Tibial nerve (tissue), 4 donors: ENCODE data around the gene VWA7. TPM values are rescaled to one million over a fixed set of nuclear protein-coding genes. Genes with fewer than 3 reads are reported as not detected.

ENCODE experiments used
- DNase-seq, 2 donors: peaks; one replicate each; pipeline ENCODE4 v3.0.0-alpha.2; 2019; ENCODE audit warnings: low spot score in 2 of 2
- H3K27ac ChIP-seq, 4 donors: fragments of 200-600 bp; sonication (generic) in 3 of 4; one replicate each; pipeline ENCODE4 v1.5.1; 2017 to 2019; ENCODE audit warnings: mild to moderate bottlenecking in 1 of 4
- H3K27me3 ChIP-seq, 2 donors: fragments of 200-600 bp; sonication (generic) in 1 of 2; one replicate each; pipeline versions ENCODE4 v1.5.1 to v1.6.0; 2017 to 2019
- H3K36me3 ChIP-seq, 3 donors: fragments of 200-600 bp; sonication (generic); one replicate each; pipeline ENCODE4 v1.5.1; 2018 to 2019
- H3K4me1 ChIP-seq, 4 donors: fragments of 200-600 bp; sonication (generic) in 3 of 4; one replicate each; pipeline ENCODE4 v1.5.1; 2017 to 2019
- H3K4me3 ChIP-seq, 4 donors: fragments of 200-600 bp; sonication (generic) in 3 of 4; one replicate each; pipeline ENCODE4 v1.5.1; 2017 to 2019; ENCODE audit warnings: mild to moderate bottlenecking in 1 of 4, moderate library complexity in 1 of 4
- H3K9me3 ChIP-seq, 4 donors: fragments of 200-600 bp; sonication (generic) in 3 of 4; one replicate each; pipeline ENCODE4 v1.5.1; 2017 to 2019
- CTCF ChIP-seq, 5 experiments: fragments of 200-600 bp in 3 of 5; fragments of 450-650 bp in 2 of 5; sonication (generic) in 3 of 5; IDR thresholded peaks; one replicate each; pipeline ENCODE4 v1.5.1; 2016 to 2019; ENCODE audit warnings: antibody characterized with exemption in 5 of 5, mild to moderate bottlenecking in 3 of 5, moderate library complexity in 2 of 5
- EP300 ChIP-seq, 2 donors: sonication (generic); formaldehyde crosslinking; IDR thresholded peaks; one replicate each; pipeline ENCODE4 v1.6.1; 2017; ENCODE audit warnings: antibody characterized with exemption in 2 of 2, mild to moderate bottlenecking in 1 of 2
- POLR2A ChIP-seq, 2 donors: fragments of 450-650 bp; IDR thresholded peaks; one replicate each; pipeline ENCODE4 v1.6.1; 2017; ENCODE audit warnings: antibody characterized with exemption in 2 of 2, mild to moderate bottlenecking in 2 of 2, moderate library complexity in 2 of 2
- WGBS, 2 donors: methylation state at CpG; one replicate each; pipeline ENCODE4 v1.1.5; 2018; 5-methylcytosine and 5-hydroxymethylcytosine counted together
- total RNA-seq, 4 donors: library from RNA; depleted of rRNA; stranded (reverse); fragments of >200 nt; gene quantifications; one replicate each; pipeline ENCODE4 v1.1.0, GENCODE V29; 2016

Gene VWA7
- total RNA-seq, 4 donors from 2014 or later: 0.21 to 0.66 (median 0.35) TPM

GRCh38 chr6:31775633-31776484 is 1.3 kb downstream of the VWA7 start:
- Histone ChIP-seq H3K9me3 (no peaks in the 10 kb centered on the region), H3K4me3 (no peak overlapping the region), H3K36me3 (peaks cover 0 to 32% (median 15%) of the 10 kb centered on the region in 3 donors), H3K27me3 (no peaks in the 10 kb centered on the region), H3K27ac (peak overlapping the region in 1 of 4 donors; percentile 32), H3K4me1 (peaks cover 0 to 10% (median 9%) of the 10 kb centered on the region in 4 donors)
- 86 to 91% methylated on average over 25 to 31 of the region's 32 CpGs for WGBS, 2 donors
- no peak for DNase-seq
- TF ChIP-seq POLR2A (IDR thresholded peaks at IDR 0.05) (no peak), EP300 (IDR thresholded peaks at IDR 0.05) (no peak), CTCF (IDR thresholded peaks at IDR 0.05) (no peak)

DNA sequence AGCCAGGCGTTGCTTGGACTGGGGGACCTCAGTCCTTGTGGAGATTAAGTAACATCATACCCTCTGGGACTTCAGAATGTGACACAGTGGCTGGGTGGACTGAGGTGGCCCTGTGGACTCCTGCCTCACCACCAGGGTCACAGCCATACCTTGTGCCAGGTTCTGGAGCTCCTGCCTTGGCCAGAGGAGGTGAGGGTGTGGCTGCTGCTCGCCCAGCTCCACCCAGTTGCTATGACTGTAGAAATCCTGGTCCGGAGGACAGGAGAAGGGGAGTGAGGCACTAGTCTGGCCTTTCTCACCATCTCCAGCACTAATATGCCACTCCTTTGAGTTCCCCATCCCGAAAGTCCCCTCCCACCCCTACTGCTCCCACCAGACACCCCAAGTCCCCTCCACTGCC is 1.9 kb downstream of the VWA7 start:
- H3K9me3 ChIP-seq: no peaks in the 10 kb centered on the region
- TF ChIP-seq POLR2A (IDR thresholded peaks at IDR 0.05) (no peak), EP300 (IDR thresholded peaks at IDR 0.05) (no peak), CTCF (IDR thresholded peaks at IDR 0.05) (no peak)
- no peak for DNase-seq
- H3K4me3 ChIP-seq: no peak overlapping the region
- 81 to 92% methylated on average over 4 of the region's 4 CpGs for WGBS, 2 donors
- peaks cover 0 to 10% (median 9%) of the 10 kb centered on the region in 4 donors for H3K4me1 ChIP-seq
- H3K27ac ChIP-seq: no peak overlapping the region
- no peaks in the 10 kb centered on the region for H3K27me3 ChIP-seq
- H3K36me3 ChIP-seq: peaks cover 0 to 26% (median 14%) of the 10 kb centered on the region in 3 donors

- Histone ChIP-seq H3K27ac (no peak overlapping the region), H3K4me3 (no peak overlapping the region), H3K27me3 (no peaks in the 10 kb centered on the region), H3K36me3 (no peaks in the 10 kb centered on the region), H3K9me3 (no peaks in the 10 kb centered on the region), H3K4me1 (peaks cover 0 to 4% (median 4%) of the 10 kb centered on the region in 4 donors)
- 63 to 64% methylated on average over 4 of the region's 4 CpGs for WGBS, 2 donors
- DNase-seq: no peak
- TF ChIP-seq CTCF (IDR thresholded peaks at IDR 0.05) (no peak), POLR2A (IDR thresholded peaks at IDR 0.05) (no peak), EP300 (IDR thresholded peaks at IDR 0.05) (no peak)
Measured at GRCh38 chr6:31771992-31772358, 5.2 kb downstream of the VWA7 start.

- H3K9me3 ChIP-seq: no peaks in the 10 kb centered on the region
- 90 to 91% methylated on average over 2 of the region's 2 CpGs for WGBS, 2 donors
- DNase-seq: no peak
- no peak overlapping the region for H3K4me3 ChIP-seq
- H3K36me3 ChIP-seq: no peaks in the 10 kb centered on the region
- H3K27me3 ChIP-seq: no peaks in the 10 kb centered on the region
- no peak for TF ChIP-seq POLR2A (IDR thresholded peaks at IDR 0.05)
- TF ChIP-seq CTCF (IDR thresholded peaks at IDR 0.05): no peak
- no peak for TF ChIP-seq EP300 (IDR thresholded peaks at IDR 0.05)
- peaks cover 0 to 9% (median 0%) of the 10 kb centered on the region in 4 donors for H3K4me1 ChIP-seq
- no peak overlapping the region for H3K27ac ChIP-seq
Measured at GRCh38 chr6:31770860-31771259, 6.3 kb downstream of the VWA7 start.

GRCh38 chr6:31769684-31770371 is 7.3 kb downstream of the VWA7 start:
- TF ChIP-seq CTCF (IDR thresholded peaks at IDR 0.05) (peak; percentile 31 to 81 (median 60)), EP300 (IDR thresholded peaks at IDR 0.05) (no peak), POLR2A (IDR thresholded peaks at IDR 0.05) (no peak)
- no peaks in the 10 kb centered on the region for H3K36me3 ChIP-seq
- H3K27ac ChIP-seq: no peak overlapping the region
- DNase-seq: peak; percentile 47 to 57
- H3K4me1 ChIP-seq: peaks cover 0 to 11% (median 0%) of the 10 kb centered on the region in 4 donors
- WGBS, 2 donors: 62 to 63% methylated on average over 12 of the region's 12 CpGs
- no peak overlapping the region for H3K4me3 ChIP-seq
- H3K27me3 ChIP-seq: no peaks in the 10 kb centered on the region
- no peaks in the 10 kb centered on the region for H3K9me3 ChIP-seq
